Hematopoietic multipotent progenitor cell treated with erythropoietin and hydrocortisone succinate and interleukin-3 and kit ligand, for 6 days (in vitro differentiated cells): ENCODE measurements around the gene CDCP2.
"Not testable (repeated sequence)": the region's sequence is repeated elsewhere in the genome, so short reads cannot be mapped to it uniquely, and the experiment has no call there.

ENCODE experiments used
- DNase-seq: peaks from one replicate; pipeline ENCODE4 v3.0.0-alpha.2; 2015

CDCP2 gene

GRCh38 chr1:54167422-54168139, 14.8 kb upstream of the CDCP2 start:
- DNase-seq: no peak

- DNase-seq: not testable (repeated sequence)
Observed at GRCh38 chr1:54166357-54166756, 13.6 kb upstream of the CDCP2 start.

DNA sequence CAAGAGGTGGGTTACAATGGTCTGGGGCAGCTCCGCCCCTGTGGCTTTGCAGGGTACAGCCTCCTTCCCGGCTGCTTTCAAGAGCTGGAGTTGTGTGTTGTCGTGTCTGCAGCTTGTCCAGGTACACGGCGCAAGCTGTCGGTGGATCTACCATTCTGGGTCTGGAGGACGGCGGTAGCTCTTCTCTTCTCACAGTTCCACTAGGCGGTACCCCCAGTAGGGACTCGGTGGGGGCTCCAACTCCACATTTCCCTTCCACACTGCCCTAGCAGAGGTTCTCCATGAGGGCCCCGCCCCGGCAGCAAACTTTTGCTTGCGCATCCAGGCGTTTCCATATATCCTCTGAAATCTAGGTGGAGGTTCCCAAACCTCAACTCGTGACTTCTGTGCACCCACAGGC, 12.3 kb upstream of the CDCP2 start:
- no peak for DNase-seq

DNA sequence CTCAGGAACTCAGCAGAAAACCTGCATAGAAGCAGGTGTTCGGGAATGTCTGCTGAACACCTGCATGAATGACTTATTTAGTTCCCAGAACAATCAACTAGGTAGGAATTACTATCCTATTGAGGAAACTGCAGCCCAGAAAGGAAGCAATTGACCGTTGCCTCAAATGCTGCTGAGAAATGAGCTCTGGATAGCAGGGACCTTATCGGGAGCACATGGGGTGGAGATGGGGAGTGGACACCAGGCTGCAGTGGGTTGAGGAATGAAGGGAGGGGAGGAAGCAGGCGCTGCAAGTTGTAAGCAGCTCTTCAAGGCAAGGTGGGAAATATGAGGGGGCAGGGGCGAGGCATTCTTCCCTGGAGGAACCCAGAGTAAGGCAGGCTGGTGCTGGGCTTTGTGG, 10.8 kb upstream of the CDCP2 start:
- DNase-seq: no peak

GRCh38 chr1:54163051-54163450, 10.3 kb upstream of the CDCP2 start:
- no peak for DNase-seq

DNA sequence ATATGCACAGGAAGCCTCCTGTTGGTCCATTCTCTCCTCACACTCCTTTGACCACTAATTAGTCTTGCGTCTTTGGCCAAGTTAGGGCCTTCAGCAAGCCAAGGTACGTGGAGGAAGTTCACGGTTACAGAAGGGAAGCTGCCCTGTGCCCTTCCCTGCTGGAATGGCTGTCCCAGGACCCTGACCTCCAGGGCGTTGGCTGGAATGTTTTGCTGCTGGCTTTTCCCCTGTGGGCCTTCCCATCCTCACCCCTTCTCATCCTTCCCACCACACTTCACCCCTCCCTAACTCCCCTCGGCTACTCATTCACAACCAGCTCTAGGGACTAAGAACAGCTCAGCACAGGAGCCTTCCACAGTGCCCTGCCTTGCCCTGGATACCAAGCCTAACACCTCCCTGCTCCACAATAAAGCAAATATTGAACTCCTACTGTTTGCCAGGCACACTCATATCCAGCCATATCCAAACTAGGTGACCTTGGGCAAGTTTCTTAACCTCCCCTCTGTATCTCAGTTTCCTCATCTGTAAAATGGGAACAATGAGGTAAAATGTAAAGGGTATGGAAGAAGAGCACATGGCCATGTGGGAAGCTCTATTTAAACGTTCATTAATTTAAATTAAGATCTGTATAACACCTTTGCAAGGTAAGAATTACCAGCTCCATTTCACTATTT, 8.8 kb upstream of the CDCP2 start:
- no peak for DNase-seq

DNA sequence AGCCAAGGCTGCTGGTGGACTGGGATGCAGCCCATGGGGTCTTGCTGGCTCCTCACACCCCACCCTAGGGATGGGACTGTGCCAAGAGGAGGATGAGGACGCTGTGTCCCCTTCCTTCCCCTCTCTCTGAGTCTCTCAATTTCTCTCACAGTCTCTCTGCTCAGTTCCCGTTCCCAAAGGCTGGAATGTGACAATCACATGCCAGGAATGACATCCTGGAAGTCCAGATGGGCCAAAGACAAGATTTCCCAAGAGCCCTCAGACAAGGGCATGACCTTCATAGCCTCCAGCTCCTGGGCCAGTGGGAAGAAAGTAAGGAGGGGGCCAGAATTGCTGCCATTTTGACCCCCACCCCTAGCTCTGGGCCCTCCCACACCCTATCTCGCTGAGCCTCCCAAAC, 7.6 kb upstream of the CDCP2 start:
- no peak for DNase-seq

GRCh38 chr1:54159733-54160316, 7.0 kb upstream of the CDCP2 start:
- no peak for DNase-seq

GRCh38 chr1:54158071-54158470, 5.3 kb upstream of the CDCP2 start:
- peak; percentile 31 for DNase-seq

GRCh38 chr1:54157401-54157800, 4.6 kb upstream of the CDCP2 start:
- peak; percentile 67 for DNase-seq

GRCh38 chr1:54156986-54157385, 4.2 kb upstream of the CDCP2 start:
- DNase-seq: no peak

DNA sequence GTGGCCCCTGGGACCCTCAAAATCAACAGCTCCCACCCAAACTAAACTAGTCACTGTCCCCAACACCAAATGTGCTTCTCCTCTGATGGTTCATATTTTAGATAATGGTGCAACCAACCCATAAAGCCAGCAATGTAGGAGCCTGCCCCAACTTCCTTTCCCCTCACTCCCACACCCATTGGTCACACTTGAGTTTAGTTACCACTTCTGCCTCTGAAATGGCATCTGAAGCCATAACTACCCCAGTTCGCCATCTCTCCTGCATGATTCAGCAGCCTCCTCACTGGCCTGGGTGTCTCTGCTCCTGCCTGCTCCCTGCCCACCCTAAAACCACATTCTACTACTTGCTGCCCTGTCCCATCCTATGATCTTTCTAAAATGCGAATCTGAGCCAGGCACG, 3.4 kb upstream of the CDCP2 start:
- no peak for DNase-seq

GRCh38 chr1:54153535-54154439, 987 bp upstream of the CDCP2 start:
- no peak for DNase-seq

- DNase-seq: no peak
Observed at GRCh38 chr1:54151013-54151412, 1.8 kb downstream of the CDCP2 start.

DNA sequence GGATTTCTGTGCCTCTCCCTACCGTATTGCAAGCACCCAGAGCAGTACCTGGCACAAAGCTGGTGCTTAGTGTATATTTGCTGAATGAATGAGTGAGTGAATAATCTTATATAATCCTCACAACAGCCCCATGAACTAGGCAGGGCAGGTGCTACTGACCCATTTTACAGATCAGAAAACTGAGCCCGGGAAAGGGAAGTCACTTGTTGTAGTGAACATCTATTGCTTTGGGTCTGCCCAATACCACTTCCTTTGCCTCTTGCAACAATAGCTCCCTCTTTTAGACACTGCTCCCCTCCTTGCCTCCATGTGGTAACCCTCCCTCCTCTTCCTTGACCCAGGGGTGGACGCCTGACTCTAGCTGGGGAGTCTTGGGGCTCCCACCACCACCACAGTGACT, 3.1 kb downstream of the CDCP2 start:
- DNase-seq: no peak

DNA sequence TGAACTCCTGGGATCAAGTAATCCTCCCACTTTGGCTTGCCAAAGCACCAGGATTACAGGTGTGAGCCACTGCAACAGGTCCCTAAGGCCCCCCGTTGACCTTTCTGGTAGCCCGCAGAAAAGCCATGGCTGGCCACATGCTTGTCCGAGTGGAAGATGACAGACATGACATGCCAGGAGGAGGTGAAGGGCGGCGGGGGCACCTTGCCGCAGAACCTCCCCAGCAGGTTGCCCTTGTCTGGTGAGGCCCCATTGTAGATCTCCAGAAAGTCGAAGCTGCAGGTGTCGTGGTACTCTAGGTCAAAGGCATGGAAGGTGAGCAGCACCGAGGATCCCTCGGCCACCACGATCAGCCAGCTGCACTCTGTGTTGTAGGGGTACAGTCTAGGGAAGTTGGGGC, 8.4 kb downstream of the CDCP2 start:
- no peak for DNase-seq

DNA sequence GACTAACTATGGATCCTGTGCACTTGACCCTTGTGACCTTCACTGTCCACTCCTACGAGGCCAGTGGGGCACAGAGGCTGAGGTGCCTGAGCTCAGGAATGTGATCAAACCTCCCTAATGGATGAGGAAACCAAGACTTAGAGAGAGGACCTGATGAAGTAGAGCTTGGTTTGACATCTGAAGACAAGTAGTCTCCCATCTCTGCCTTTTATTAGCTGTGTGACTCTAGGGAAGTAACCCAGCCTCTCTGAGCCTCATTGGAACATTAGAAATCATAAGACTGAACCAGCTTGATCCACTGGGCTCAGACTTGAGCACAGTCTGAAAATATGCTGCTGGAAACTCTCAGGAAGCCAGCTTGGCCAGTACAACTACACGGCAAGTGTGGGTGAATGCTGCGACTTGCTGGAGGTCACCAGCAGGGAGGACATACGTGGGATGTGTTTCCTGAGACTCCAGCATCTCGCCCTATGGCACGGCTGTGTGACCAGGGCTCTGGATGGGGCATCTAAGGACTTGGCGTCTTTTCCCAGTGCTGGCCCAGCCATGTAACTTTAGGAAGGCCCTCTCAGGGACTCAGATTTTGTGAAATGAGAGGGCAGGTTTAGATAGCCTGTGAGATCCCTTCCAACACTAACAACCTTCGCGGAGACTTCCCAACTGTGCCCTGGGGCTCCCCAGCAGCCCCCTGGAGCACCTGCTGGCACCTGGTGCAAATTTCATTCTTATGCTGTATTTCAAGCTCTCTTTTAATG, 10.5 kb downstream of the CDCP2 start:
- DNase-seq: no peak

- DNase-seq: no peak
Observed at GRCh38 chr1:54139711-54140110, 13.1 kb downstream of the CDCP2 start.

DNA sequence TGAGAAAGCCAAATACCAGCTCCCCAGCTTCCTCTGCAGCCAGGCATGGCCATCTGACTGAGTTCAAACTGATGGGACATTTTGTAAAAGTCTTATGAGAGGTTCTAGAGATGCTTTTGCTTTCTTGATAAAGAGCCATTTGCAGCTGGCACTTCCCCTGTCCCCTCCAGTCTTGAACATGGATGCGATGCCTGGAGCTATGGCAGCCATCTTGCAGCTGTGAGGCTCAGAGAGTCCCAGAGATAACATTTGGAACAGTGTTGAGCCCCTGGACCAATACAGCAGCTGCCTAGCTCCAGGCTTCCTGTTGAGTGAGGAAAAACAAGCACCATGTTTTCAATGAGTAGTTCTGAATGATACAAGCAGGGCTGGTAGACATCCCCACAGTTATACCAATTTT, 13.8 kb downstream of the CDCP2 start:
- no peak for DNase-seq

DNA sequence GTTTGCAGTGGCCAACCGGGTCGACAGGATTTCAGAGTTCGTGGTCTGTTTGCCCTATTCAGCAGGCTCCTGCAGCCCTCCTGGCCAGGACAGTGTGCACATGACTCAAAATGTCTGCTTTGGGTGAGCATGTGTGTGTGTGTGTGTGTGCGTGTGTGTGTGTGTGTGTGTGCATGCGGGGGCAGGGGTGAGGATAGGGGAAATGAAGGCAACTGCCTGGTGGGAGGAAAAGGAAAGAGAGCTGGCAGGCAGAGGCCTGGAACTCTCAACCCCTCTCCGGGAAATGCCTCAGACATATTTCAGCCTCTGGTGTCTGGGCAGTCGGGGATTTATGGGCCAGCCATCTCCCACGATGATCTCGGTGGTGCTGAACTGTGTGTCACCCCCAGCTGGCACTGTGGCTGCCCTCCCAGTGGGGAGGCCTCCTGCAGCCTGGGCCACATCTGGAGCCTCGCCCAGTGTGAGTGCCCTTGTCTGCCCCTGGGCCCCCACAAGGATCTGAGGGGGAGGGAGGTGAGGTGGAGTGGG, 15.2 kb downstream of the CDCP2 start:
- peak; percentile 57 for DNase-seq

DNA sequence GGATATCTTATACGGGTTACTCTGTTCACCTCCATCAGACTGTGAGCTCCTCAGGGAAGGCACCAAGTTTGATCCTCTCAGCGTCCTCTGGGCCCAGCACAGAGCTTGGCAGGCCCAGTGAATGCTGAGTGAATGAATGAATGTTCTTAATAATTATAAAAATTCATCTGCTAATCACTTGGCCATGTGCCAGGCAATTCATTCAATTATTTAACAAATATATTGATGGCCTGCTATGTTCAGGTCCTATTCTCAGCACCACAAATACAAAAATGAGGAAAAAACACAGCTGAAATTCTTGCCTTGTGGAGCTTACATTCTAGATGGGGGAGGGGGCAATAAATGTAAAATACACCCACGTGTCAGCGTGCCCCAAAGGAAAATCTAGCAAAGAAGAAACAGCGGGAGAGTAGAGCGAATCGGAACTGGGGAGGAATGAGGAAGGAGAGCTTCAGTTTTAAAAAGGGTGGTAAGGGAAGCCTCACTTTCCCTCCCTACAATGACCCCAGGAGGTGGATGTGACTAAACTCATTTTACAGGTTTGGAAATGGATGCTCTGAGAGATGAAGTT, 15.8 kb downstream of the CDCP2 start:
- DNase-seq: no peak
